HUES48 (cell line): ENCODE measurements around the gene PIGZ.

Experiments used
- H3K27ac ChIP-seq: one replicate; pipeline ENCODE4 v1.7.0; 2013; ENCODE audit warnings: low read depth, low read length, inconsistent platforms
- H3K27me3 ChIP-seq: 2 replicates; pipeline ENCODE4 v1.6.1; 2013; ENCODE audit warnings: mild to moderate bottlenecking, low read length; ENCODE audit not compliant: control insufficient read depth, insufficient read depth
- H3K36me3 ChIP-seq: 2 replicates; pipeline ENCODE4 v1.6.1; 2013; ENCODE audit warnings: low read length; ENCODE audit not compliant: control insufficient read depth, insufficient read depth
- H3K4me1 ChIP-seq: 2 replicates; pipeline ENCODE4 v1.6.1; 2013; ENCODE audit warnings: mild to moderate bottlenecking, low read length; ENCODE audit not compliant: control insufficient read depth, insufficient read depth
- H3K4me3 ChIP-seq: 2 replicates; pipeline ENCODE4 v1.5.1; 2013; ENCODE audit warnings: mild to moderate bottlenecking, low read depth, low read length
- H3K9ac ChIP-seq: 2 replicates; pipeline ENCODE4 v1.6.1; 2013; ENCODE audit warnings: mild to moderate bottlenecking, low read depth, low read length, moderate library complexity
- H3K9me3 ChIP-seq: 2 replicates; pipeline ENCODE4 v1.6.1; 2013; ENCODE audit warnings: low read length; ENCODE audit not compliant: control insufficient read depth, insufficient read depth

PIGZ gene

GRCh38 chr3:196989721-196990262 is 21.2 kb upstream of the PIGZ start:
- Histone ChIP-seq H3K4me1 (no peaks in the 10 kb centered on the region), H3K4me3 (no peak overlapping the region), H3K9me3 (no peaks in the 10 kb centered on the region), H3K36me3 (no peaks in the 10 kb centered on the region), H3K27ac (no peak overlapping the region), H3K27me3 (no peaks in the 10 kb centered on the region), H3K9ac (no peak overlapping the region)

GRCh38 chr3:196988241-196989029 is 19.8 kb upstream of the PIGZ start:
- H3K4me3 ChIP-seq, result no peak overlapping the region
- H3K9me3 ChIP-seq, result 0 out of 2 replicates have a peak, but pooled peaks cover 1% of the 10 kb centered on the region
- H3K27me3 ChIP-seq, result no peaks in the 10 kb centered on the region
- H3K9ac ChIP-seq, result no peak overlapping the region
- H3K27ac ChIP-seq, result no peak overlapping the region
- H3K36me3 ChIP-seq, result no peaks in the 10 kb centered on the region
- H3K4me1 ChIP-seq, result no peaks in the 10 kb centered on the region

- Histone ChIP-seq H3K9ac (no peak overlapping the region), H3K9me3 (0 out of 2 replicates have a peak, but pooled peaks cover 5% of the 10 kb centered on the region), H3K4me3 (no peak overlapping the region), H3K27ac (no peak overlapping the region), H3K27me3 (no peaks in the 10 kb centered on the region), H3K4me1 (no peaks in the 10 kb centered on the region), H3K36me3 (no peaks in the 10 kb centered on the region)
These were observed 18.4 kb upstream of the PIGZ start for GRCh38 chr3:196987022-196987421.

GRCh38 chr3:196985954-196986885 is 17.6 kb upstream of the PIGZ start:
- Histone ChIP-seq H3K4me3 (no peak overlapping the region), H3K9me3 (0 out of 2 replicates have a peak, but pooled peaks cover 5% of the 10 kb centered on the region), H3K9ac (no peak overlapping the region)

GRCh38 chr3:196985298-196985697 is 16.7 kb upstream of the PIGZ start:
- 0 out of 2 replicates have a peak, but pooled peaks cover 5% of the 10 kb centered on the region for H3K9me3 ChIP-seq
- no peak overlapping the region for H3K9ac ChIP-seq
- no peaks in the 10 kb centered on the region for H3K27me3 ChIP-seq
- no peaks in the 10 kb centered on the region for H3K36me3 ChIP-seq
- H3K4me3 ChIP-seq, result no peak overlapping the region
- no peak overlapping the region for H3K27ac ChIP-seq
- no peaks in the 10 kb centered on the region for H3K4me1 ChIP-seq

More at GRCh38 chr3:196985954-196986885, 17.6 kb upstream of the PIGZ start:
- no peaks in the 10 kb centered on the region for H3K27me3 ChIP-seq
- H3K4me1 ChIP-seq, result no peaks in the 10 kb centered on the region
- no peak overlapping the region for H3K27ac ChIP-seq
- H3K36me3 ChIP-seq, result no peaks in the 10 kb centered on the region

- Histone ChIP-seq H3K36me3 (no peaks in the 10 kb centered on the region), H3K9ac (no peak overlapping the region), H3K4me3 (no peak overlapping the region), H3K4me1 (no peaks in the 10 kb centered on the region), H3K27me3 (no peaks in the 10 kb centered on the region), H3K9me3 (0 out of 2 replicates have a peak, but pooled peaks cover 5% of the 10 kb centered on the region), H3K27ac (no peak overlapping the region)
These were observed 14.6 kb upstream of the PIGZ start for GRCh38 chr3:196983186-196983585.

GRCh38 chr3:196981657-196982056 is 13.0 kb upstream of the PIGZ start:
- Histone ChIP-seq H3K9ac (no peak overlapping the region), H3K9me3 (0 out of 2 replicates have a peak, but pooled peaks cover 5% of the 10 kb centered on the region), H3K4me3 (no peak overlapping the region), H3K4me1 (no peaks in the 10 kb centered on the region), H3K27me3 (no peaks in the 10 kb centered on the region), H3K36me3 (no peaks in the 10 kb centered on the region), H3K27ac (no peak overlapping the region)

GRCh38 chr3:196979545-196979944 is 10.9 kb upstream of the PIGZ start:
- Histone ChIP-seq H3K27me3 (no peaks in the 10 kb centered on the region), H3K9me3 (0 out of 2 replicates have a peak, but pooled peaks cover 5% of the 10 kb centered on the region), H3K4me1 (no peaks in the 10 kb centered on the region), H3K27ac (no peak overlapping the region), H3K36me3 (no peaks in the 10 kb centered on the region), H3K9ac (no peak overlapping the region), H3K4me3 (no peak overlapping the region)

- Histone ChIP-seq H3K9ac (no peak overlapping the region), H3K9me3 (no peaks in the 10 kb centered on the region; the same call in 1 of the 2 replicates), H3K4me3 (no peak overlapping the region), H3K36me3 (no peaks in the 10 kb centered on the region), H3K27me3 (no peaks in the 10 kb centered on the region), H3K27ac (no peak overlapping the region), H3K4me1 (no peaks in the 10 kb centered on the region)
These were observed 8.3 kb upstream of the PIGZ start for GRCh38 chr3:196976941-196977340.

- H3K27ac ChIP-seq, result no peak overlapping the region
- no peak overlapping the region for H3K4me3 ChIP-seq
- peaks cover 13% of the 10 kb centered on the region for H3K27me3 ChIP-seq
- H3K9ac ChIP-seq, result no peak overlapping the region
- no peaks in the 10 kb centered on the region for H3K36me3 ChIP-seq
- H3K4me1 ChIP-seq, result no peaks in the 10 kb centered on the region
- H3K9me3 ChIP-seq, result peaks cover 4% of the 10 kb centered on the region; the same call in 1 of the 2 replicates
These were observed 6.7 kb upstream of the PIGZ start for GRCh38 chr3:196975349-196975748.
